COLO668 (cell line): ENCODE measurements around the gene LPCAT3.
A peak's percentile ranks its signal among the peaks of the same experiment; 100 is the strongest.

Experiments used
- DNase-seq: peaks from one replicate; lab custom pipeline; 2025; ENCODE audit not compliant: unreplicated experiment; lab: John Stamatoyannopoulos, UW

LPCAT3 gene

DNA sequence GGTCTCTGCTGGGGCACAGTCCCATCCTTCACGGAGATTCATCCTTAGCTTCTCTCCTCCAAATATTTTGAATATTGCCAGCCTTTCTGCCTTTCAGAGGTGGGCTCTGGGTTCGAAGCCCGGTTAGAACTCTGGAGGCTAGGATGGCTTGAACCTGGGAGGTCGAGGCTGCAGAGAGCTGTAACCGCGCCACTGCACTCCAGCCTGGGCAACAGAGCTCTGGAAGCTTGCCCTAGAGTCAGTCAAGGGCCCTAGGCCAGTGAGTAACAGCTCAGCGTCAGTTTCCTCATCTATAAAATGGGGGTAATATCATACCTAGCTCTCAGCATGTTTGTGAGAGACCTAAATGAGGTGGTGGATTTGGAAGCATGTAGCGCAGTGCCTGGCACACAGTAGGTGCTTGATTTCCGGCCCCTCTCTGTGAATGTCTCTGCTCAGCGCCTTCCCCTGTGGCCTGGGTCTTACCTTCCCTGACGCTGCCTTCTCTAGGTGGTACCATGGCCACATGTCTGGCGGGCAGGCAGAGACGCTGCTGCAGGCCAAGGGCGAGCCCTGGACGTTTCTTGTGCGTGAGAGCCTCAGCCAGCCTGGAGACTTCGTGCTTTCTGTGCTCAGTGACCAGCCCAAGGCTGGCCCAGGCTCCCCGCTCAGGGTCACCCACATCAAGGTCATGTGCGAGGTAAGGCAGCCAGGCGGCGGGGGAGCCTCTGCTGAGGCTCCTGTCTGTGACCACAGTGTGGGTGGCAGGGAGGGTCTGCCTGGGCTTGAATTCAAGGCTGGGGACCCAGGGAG is 63.8 kb downstream of the LPCAT3 start:
- DNase-seq: no peak

DNA sequence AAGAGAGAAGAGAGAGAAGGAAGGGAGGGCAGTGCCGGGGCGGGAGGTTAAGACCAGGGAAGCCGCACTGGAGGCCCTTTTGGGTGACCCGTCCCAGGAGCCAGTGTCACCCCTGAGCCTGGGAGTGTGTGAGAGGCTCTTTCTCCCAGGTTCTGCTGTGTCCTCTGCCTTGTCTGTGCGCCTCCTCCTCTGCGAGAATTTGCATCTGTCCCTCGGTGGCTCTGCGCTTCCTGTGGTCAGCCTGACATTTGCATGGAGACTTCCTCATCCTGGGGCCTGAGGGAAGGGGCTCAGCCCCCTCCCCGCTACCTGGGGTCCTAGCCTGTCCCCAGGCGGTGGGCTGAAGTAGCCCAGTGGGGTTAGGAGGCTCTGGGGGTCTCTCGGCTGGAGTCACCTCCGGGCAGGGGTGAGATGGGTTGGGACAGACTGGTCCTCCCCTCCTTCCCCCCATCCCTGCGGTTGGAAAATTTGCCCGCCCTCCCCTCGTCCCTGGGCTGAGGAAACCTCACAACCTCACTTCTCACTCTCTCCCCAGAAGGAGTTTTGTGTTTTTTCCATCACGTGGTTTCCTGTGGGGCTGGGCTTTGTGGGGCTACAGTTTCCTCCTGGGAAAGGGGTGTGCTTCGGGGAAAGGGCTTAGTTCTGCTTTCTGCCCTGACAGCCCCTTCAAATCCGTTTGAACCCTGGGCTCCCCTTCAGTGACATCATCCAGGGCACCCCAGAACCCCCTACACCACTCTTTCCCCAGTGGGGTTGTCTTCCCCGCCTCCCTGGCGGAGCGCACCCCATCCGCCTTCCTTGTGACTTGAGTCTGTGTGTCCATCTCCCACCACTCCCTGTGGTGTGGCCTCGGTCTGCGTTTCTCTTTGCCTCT is 64.6 kb downstream of the LPCAT3 start:
- no peak for DNase-seq

DNA sequence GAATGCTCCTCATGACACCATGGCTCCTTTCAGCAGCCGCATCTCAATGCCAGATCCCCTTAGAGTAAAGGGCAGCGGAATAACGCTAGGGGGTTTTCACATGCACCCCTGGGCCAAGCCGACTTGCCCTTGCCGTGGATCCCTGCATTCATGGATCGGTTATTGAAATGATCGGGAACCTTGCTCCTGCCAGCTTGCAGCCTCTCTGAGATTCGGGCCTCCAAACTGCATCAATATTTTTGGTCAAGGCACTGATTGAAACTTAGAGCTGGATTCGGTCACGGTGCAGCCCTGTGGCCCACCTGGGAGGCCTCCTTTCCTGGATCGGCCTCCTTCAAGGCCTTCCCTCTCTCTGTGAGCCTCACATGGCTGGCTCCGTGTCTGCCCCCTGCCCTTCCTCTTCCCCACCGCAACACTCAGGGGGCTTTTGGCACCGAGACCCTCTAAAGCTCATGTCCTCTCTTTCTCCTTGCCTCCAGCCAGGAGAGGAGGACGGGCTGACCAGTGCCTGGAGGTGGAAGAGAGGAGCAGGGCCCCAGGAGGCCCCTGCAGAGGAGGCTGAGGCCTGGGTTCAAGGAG is 65.3 kb downstream of the LPCAT3 start:
- no peak for DNase-seq

DNA sequence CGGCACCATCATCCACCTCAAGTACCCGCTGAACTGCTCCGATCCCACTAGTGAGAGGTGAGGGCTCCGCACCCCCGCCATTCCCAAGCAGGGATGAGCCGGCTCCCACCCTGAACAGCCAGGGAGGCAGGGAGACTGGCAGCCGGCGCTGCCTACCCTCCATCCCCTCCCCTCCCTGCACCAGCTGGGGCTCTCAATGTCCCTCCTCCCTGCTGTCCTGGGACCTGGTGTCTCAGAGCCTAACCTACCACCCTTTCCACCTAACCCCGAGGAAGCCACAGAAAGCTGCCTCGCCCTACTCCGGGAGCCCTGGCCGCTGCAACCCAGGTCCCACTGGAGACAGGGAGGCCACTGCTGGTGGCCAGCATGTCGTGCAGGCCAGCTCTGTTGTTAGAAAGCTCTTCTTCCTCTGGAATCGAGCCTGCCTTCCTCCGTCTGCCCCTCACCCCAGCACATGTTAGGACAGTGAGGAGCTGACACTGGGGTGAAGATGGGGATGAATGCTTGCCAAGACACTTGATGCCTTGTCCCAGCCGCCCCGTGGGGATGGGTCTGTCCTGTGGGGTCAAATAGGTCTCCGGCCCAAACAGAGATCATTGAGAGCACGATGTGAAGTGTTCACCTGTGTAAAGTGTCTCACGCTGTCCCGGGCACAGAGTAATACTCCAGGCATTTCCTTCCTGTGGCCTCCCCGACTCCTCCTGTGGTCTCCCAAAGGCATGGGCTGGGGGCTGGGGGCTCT is 66.0 kb downstream of the LPCAT3 start:
- DNase-seq: no peak

DNA sequence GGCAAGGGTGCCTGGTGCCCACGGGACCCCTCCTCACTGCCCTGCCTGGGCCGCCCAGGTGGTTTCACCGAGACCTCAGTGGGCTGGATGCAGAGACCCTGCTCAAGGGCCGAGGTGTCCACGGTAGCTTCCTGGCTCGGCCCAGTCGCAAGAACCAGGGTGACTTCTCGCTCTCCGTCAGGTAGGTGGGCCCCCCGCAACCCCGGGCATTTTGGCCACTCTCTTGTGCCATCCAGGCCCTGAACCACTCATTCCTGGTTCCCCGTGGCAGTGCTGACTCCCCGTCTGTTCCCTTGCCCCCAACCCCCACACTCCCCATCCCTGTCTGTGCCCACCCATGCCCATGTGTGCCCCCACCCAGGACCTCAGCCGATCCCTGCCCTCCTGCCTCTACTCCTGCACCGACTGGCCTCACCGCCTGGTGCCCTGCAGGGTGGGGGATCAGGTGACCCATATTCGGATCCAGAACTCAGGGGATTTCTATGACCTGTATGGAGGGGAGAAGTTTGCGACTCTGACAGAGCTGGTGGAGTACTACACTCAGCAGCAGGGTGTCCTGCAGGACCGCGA is 66.6 kb downstream of the LPCAT3 start:
- DNase-seq: no peak

DNA sequence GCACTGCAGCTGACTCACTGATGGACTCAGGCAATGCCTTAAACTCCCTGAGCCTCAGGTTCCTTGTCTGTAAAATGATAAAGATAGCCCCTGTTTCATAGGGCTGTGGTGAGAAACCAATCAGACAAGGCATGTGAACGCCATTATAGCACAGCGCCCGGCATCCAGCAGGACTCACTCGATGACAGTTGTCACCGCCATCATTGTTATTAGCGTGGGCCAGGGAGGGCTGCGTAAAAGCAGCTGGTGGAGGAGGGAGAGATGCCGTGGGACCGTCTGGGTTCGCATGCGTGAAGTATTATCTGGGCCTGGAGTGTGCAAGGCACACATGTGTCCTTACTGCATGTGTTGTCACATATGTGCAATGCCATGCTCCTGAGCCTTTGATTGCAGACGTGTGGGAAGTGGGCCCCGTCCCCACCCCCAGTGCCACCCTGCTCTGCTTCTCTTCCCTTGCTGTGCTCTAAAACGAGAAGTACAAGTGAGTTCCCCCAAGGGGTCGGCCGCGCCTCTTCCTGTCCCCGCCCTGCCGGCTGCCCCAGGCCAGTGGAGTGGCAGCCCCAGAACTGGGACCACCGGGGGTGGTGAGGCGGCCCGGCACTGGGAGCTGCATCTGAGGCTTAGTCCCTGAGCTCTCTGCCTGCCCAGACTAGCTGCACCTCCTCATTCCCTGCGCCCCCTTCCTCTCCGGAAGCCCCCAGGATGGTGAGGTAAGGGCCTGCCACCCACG is 67.3 kb downstream of the LPCAT3 start, which contains the start of gene PTPN6:
PTPN6 (plus strand) TSS at position 546 of the 730 bp plus-strand sequence; CDS start at position 703, 157 bp downstream.
- no peak for DNase-seq

DNA sequence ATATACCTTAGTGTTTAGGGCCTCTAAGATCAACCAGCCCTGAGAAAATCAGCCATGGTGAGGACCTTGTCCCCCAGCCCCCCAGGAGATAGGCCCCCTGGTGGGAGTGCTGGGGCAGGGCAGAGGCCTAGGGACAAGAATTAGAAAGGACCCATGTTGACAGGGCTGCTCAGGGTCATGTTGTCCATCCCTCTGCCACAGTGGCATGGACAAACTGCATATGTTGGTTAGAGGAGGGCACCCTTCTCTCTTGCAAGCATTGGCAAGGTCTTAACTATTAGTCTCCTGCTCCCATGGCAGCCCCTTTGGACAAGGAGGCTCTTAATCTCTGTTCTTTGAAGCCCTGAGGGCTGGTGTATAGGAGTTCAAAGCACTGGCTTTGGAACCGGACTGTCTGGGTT is 67.9 kb downstream of the LPCAT3 start:
- no peak for DNase-seq

DNA sequence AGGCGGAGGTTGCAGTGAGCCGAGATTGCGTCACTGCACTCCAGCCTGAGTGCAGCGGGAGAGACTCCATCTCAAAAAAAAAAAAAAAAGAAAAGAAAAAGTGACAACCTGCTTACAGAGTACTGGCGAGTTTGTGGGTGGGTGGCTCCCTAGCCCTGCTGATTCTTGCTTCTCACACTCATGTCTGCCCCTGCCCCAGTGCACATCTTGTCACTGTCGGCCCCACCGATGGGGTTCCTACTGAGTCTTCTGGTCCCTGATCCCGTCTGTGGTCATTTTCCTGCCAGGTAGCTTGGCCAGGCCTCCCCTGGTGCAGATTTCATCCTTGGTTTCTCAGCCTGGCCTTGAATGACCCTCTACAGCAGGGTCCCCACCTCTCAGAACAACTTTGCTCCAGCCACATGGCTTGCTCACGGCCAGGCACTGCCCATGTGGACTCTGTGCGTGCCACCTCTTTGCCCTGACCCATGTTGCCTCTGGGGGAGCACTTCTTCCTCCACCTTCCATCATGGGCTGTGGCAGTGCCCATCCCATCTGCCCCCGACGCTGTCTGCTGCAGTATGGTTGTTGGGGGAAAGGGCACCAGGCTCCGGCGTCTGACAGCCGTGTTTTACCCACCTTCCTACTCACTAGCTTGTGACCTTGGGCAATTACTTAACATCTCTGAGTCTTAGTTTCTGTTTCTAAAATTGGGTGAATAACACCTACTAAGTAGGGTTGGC is 69.2 kb downstream of the LPCAT3 start:
- DNase-seq: no peak

DNA sequence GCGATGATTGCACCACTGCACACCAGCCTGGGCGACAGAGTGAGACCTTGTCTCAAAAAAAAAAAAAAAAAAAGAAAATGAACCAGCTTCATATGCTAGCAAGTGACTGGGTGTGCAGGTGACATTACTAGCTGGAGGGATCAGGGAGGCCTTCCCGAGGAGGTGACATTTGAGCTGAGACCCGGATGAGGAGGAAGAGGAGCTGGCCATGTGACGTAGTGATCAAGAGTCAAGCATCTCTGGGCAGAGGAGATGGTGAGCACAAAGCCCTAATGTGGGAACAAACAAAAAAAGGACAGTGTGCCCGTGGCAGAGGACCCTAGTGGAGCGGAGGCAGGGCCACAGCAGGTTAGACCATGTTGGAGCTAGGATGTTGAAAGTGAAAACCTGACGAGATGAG is 70.7 kb downstream of the LPCAT3 start:
- no peak for DNase-seq

DNA sequence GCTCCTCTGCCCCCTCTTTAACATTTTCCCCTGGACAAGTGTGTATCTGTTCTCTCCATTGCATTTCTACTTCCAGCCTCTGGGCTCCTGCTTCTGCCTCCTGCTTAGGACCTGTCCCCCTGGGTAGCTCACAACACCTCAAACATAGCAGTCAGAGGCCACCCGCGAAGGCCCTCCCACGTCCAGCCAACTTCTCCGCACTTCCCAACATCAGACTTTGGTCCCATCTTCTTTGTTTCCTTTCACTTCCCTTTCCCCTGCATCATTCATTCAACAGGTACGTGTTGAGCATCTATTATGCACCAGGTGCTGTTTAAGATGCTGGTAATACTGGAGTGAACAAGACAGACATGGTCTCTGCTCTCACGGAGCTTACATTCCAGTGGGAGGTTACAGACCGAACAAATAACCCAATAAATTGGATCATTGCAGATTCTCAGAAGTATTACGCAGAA is 71.3 kb downstream of the LPCAT3 start:
- DNase-seq: no peak

DNA sequence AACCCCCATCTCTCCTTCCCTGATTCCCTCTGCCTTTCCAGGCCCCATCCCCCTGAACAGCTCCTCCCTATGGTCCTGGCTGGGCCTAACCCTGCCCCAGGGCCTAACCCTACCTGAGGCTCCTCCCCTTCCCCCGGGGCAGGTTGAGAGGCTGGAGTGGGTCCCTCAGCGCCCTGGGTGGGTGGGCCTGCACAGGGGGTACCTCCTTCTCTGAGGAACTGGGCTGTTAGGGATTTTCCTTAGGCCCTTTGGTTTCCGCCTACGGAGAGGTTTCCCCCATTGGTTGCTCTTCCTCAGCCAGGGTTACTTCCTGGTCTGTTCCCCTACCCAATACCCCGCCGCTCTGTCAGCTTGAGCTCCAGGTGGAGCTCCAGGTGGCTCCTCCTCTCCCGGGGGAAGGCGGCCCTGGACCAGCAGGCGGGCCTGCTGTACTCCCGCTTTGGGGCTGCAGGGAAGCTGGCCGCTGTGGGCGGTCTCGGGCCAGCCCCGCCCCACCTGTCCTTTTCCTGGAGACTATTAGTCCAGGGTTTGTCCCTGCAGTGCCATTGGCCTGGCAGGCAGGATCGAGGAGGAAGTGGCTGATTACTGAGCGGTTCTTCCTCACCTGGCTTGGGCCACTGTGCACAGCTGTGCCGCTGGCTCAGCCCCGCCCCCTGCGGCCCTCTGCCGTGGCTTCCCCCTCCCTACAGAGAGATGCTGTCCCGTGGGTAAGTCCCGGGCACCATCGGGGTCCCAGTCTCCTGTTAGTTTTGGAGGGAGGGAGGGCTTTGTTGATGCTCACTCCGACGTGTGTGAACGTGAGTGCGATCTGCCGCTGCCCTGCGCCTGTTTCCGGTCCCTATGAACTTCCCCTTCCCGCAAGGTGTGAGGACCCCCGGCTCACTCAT is 72.0 kb downstream of the LPCAT3 start:
- DNase-seq: peak; percentile 94

DNA sequence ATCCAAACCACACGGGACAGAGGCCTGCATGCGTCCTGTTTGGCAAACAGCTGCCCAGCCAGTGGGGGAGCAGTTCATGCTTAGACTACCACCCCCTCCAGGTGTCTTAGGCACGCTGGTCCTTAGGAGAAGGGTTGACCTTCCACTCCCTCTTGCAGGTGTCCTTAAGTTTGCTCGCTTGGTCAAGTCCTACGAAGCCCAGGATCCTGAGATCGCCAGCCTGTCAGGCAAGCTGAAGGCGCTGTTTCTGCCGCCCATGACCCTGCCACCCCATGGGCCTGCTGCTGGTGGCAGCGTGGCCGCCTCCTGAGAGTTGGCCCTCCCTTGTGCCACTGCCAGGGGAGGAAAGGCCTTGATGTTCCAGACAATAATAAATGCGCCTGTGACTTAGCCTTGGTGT is 72.7 kb downstream of the LPCAT3 start:
- peak; percentile 16 for DNase-seq

DNA sequence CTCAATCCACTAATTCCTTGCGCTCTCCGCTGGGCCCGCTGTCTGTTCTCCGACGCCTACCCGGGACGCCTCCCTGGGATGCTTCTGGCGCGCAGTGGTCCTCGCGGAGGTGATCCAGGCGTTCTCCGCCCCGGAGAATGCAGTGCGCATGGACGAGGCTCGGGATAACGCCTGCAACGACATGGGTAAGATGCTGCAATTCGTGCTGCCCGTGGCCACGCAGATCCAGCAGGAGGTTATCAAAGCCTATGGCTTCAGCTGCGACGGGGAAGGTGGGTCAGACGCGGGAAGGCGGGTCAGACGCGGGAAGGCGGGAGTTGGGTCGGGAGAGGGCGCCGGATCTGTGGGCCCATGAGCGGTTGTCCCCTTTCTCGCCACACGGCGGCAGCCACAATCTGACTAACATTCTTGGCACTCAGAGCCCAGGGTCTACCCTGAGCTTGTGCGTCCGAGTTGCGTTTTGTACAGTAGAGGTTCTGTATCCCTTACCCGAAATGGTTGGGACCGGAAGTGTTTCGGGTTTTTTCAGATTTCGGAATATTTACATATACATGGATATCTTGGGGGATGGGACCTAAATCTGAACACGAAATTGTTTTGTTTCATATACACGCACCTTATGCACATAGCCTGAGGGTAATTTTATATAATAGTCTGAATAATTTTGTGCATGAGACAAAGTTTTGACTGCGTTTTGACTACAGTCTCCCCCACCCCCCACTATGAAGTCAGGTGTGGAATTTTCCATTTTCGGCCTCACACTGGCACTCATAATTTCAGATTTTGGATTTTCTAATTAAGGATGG is 73.7 kb downstream of the LPCAT3 start:
- peak; percentile 90 for DNase-seq

DNA sequence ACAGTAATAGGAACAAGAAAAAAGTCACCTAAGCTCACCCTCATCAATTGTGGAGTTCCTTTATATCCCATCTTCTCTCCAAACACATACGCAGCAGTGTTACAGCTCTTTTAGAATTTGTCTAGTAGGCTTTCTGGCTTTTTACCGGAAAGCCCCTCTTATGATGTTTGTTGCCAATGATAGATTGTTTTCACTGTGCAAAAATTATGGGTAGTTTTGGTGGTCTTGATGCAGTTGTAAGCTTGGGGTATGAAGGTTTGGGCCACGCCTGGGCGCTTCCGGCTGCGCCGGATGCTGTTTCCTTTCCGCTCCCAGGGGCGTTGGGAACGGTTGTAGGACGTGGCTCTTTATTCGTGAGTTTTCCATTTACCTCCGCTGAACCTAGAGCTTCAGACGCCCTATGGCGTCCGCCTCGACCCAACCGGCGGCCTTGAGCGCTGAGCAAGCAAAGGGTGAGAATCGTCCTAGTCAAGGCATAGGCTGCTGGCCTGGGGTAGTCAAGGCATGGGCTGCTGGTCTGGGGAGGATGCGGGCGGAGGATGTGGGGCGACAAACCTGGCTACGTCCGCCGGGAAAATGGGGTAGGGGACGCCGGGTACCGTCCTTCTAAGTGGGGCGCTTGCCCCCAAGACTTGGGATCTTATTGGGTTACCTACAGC is 74.4 kb downstream of the LPCAT3 start, which contains the start of the genes C12orf57 and RNU7-1:
C12orf57 (plus strand) TSS at position 301 of the 659 bp plus-strand sequence; CDS start at position 401, 100 bp downstream.
RNU7-1 (plus strand) TSS at position 95 of the 659 bp plus-strand sequence.
- DNase-seq: peak; percentile 81

DNA sequence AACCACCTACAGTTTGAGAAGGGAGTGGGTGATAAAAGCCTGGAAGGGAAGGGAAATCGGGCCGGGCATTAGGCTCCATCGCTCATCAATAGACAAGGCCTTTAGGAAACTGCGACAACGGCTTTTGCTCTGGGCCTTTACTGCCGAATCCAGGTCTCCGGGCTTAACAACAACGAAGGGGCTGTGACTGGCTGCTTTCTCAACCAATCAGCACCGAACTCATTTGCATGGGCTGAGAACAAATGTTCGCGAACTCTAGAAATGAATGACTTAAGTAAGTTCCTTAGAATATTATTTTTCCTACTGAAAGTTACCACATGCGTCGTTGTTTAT is 74.9 kb downstream of the LPCAT3 start:
- DNase-seq: peak; percentile 60

DNA sequence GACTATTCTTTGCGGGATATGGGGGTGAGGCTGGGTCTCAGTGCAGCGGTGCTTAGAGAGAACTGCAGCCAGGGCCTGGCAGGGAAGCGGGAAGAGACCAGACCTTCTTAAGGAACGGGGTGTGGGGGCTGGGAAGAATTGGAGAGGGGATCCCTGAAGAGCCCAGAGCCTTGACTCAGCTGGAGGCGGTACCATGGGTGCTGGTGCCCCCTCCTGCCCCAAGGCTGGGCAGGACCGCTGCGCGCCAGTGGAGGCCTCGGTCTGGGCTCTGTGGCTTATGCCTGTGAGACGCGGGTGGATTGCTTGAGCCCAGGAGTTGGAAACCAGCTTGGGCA is 76.0 kb downstream of the LPCAT3 start:
- no peak for DNase-seq

DNA sequence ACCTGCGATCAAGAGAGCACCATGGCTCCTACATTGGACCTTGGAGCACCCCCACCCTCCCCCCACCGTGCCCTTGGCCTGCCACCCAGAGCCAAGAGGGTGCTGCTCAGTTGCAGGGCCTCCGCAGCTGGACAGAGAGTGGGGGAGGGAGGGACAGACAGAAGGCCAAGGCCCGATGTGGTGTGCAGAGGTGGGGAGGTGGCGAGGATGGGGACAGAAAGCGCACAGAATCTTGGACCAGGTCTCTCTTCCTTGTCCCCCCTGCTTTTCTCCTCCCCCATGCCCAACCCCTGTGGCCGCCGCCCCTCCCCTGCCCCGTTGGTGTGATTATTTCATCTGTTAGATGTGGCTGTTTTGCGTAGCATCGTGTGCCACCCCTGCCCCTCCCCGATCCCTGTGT is 76.5 kb downstream of the LPCAT3 start:
- no peak for DNase-seq
